ENCODE results near the gene CHN1. TPM values are rescaled to one million over a fixed set of nuclear protein-coding genes. Genes with fewer than 3 reads are reported as not detected.

Gene CHN1
- polyA plus RNA-seq, 1 of the 3 experiments (the other 2 are of a cell fraction) = 31.6 TPM

DNA sequence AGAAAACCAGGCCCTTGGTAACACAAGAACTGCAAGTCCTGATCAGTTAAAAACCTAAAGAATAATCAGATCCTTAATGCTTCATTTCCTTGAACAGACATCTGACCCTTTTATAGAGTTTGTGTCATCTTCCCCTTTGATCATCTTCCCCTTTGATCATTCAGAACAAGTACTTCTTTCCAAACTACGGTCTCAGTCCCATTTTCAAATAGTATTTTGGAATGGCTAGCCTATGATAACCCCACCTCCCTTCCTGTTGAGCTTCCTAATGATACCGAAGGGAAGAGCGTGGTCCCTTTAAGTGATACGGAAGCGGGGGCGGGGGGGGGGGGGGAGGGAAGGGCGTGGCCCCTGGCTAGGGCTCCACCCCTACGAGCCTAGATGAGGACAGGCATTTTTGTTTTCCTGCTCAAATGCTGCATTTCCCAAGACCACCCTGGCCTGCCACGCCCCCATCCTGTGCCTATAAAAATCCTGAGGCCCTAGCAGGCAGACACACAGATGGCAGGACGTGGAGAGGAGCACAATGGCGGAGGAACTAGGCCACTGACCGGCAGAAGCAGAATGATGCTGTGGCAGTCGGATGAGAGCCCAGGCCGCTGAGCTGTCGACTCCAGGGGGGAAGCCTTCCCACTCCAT lies 216.8 kb downstream of the CHN1 start:
- Histone ChIP-seq H2AFZ (ENCODE audit: low read depth) (peak overlapping the region; percentile 57; the same call in 1 of the 2 replicates), H3K9ac (peak overlapping the region; percentile 74), H3K79me2 (ENCODE audit: insufficient read depth) (no peaks in the 10 kb centered on the region), H3K9me3 (no peaks in the 10 kb centered on the region), H3K9me2 (no peaks in the 10 kb centered on the region), H3K4me1 (ENCODE audit: control insufficient read depth in 1 of 2, insufficient read depth in 2 of 2, low read depth in 1 of 2, low read length in 1 of 2) (peaks cover 25 to 28% of the 10 kb centered on the region in 2 experiments), H3K27ac (ENCODE audit: low read depth in 2 of 2, low read length in 1 of 2) (peak overlapping the region; percentile 90 to 97), H4K20me1 (ENCODE audit: insufficient read depth) (no peaks in the 10 kb centered on the region), H3K27me3 (ENCODE audit: insufficient read depth) (no peaks in the 10 kb centered on the region), H3F3A (replicated peaks; ENCODE audit: insufficient read depth) (peaks cover 19% of the 10 kb centered on the region), H3K36me3 (replicated peaks in 1 of 2; ENCODE audit: control insufficient read depth in 1 of 2, insufficient read depth in 2 of 2, low read length in 1 of 2) (no peaks in the 10 kb centered on the region), H3K4me2 (peak overlapping the region; percentile 45), H3K4me3 (ENCODE audit: low read depth in 2 of 2, low read length in 1 of 2) (no peak overlapping the region)
- CTCF ChIA-PET = interaction anchor here (1.0 to 2.9 kb wide), 3 partner anchors 9 to 198 kb away, joined by 3 to 24 read pairs (median 5); no protein-coding TSS in a partner anchor
- TF ChIP-seq POLR2AphosphoS5 (IDR thresholded peaks at IDR 0.05; ENCODE audit: low read depth, low read length) (peak; percentile 69; the same call in 1 of the 2 replicates), SMC3 (IDR thresholded peaks at IDR 0.05; ENCODE audit: low read depth, low read length) (no peak)
- TF ChIP-seq, protein P1, sequence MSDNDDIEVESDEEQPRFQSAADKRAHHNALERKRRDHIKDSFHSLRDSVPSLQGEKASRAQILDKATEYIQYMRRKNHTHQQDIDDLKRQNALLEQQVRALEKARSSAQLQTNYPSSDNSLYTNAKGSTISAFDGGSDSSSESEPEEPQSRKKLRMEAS (IDR thresholded peaks at IDR 0.05; ENCODE audit: low read depth) = 0 out of 2 replicates have a peak, but pooled peaks have one; percentile 29
- DNase-seq = peak; percentile 47
- POLR2A ChIA-PET = no interaction called here
- WGBS (ENCODE audit: low lambda C conversion rate) = 49% methylated on average over 15 of the region's 15 CpGs

DNA sequence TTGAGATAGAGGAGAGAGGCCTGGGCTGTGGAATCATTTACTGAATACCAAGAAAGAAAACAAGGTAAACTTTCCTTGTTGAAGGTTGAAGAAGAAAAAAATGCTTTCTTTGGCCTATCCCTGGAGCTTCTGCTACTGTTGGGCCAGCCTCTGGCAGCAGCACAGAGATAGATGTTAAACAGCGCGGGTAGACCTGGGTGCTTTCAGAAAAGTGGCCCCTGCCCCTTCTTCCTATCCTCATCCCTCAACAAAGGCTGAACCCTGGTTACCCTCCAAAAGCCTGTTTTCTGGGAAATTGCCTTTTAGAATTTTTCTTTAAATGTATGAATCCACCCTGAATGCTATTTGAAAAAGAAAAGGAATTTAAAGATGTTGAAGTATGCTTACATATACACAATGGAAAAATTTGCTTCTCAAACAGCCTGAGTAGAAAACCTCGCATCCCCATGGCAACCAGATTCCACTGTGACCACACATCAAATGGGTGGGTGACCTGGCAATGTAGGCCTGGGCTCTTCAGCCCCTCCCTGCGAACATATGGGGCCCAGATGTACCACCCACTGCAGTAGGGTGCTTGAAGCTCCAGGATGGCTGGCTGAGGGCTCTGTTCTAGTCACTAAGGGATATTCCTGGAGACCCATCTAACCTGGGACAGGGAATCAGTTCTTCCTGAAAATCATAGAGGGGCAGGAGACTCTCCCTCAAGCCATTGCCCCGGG lies 217.5 kb downstream of the CHN1 start:
- DNase-seq = peak; percentile 90
- Histone ChIP-seq H3K9me3 (no peaks in the 10 kb centered on the region), H3F3A (replicated peaks; ENCODE audit: insufficient read depth) (peaks cover 19% of the 10 kb centered on the region), H3K4me2 (peak overlapping the region; percentile 45), H3K27me3 (ENCODE audit: insufficient read depth) (no peaks in the 10 kb centered on the region), H2AFZ (ENCODE audit: low read depth) (peak overlapping the region; percentile 57; the same call in 1 of the 2 replicates), H3K27ac (ENCODE audit: low read depth in 2 of 2, low read length in 1 of 2) (peak overlapping the region; percentile 90 to 97), H3K79me2 (ENCODE audit: insufficient read depth) (no peaks in the 10 kb centered on the region), H3K9ac (peak overlapping the region; percentile 74), H3K4me1 (ENCODE audit: control insufficient read depth in 1 of 2, insufficient read depth in 2 of 2, low read depth in 1 of 2, low read length in 1 of 2) (peaks cover 25 to 28% of the 10 kb centered on the region in 2 experiments), H3K4me3 (ENCODE audit: low read depth in 2 of 2, low read length in 1 of 2) (0 out of 4 replicates have a peak overlapping the region, but pooled peaks of 1 of the 2 experiments have one; percentile 9), H3K9me2 (no peaks in the 10 kb centered on the region), H4K20me1 (ENCODE audit: insufficient read depth) (no peaks in the 10 kb centered on the region), H3K36me3 (replicated peaks in 1 of 2; ENCODE audit: control insufficient read depth in 1 of 2, insufficient read depth in 2 of 2, low read length in 1 of 2) (no peaks in the 10 kb centered on the region)
- ChIA-PET POLR2A (no interaction called here), CTCF (interaction anchor here (0.8 to 2.9 kb wide), 7 partner anchors 16 to 203 kb away, joined by 3 to 24 read pairs (median 3); no protein-coding TSS in a partner anchor)
- 22% methylated on average over 5 of the region's 5 CpGs for WGBS (ENCODE audit: low lambda C conversion rate)
- TF ChIP-seq, protein P2, sequence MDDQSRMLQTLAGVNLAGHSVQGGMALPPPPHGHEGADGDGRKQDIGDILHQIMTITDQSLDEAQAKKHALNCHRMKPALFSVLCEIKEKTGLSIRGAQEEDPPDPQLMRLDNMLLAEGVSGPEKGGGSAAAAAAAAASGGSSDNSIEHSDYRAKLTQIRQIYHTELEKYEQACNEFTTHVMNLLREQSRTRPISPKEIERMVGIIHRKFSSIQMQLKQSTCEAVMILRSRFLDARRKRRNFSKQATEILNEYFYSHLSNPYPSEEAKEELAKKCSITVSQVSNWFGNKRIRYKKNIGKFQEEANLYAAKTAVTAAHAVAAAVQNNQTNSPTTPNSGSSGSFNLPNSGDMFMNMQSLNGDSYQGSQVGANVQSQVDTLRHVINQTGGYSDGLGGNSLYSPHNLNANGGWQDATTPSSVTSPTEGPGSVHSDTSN (IDR thresholded peaks at IDR 0.05) = peak; percentile 50
- TF ChIP-seq CHD2 (IDR thresholded peaks at IDR 0.05; ENCODE audit: low read length, partially characterized antibody) (peak; percentile 16), MEF2A (IDR thresholded peaks at IDR 0.05; ENCODE audit: borderline replicate concordance, low read depth) (no peak), TEAD4 (IDR thresholded peaks at IDR 0.05; ENCODE audit: borderline replicate concordance, insufficient read depth) (peak; percentile 92), JUND (IDR thresholded peaks at IDR 0.05) (no peak), YY1 (IDR thresholded peaks at IDR 0.05; ENCODE audit: low read depth) (no peak), MXI1 (IDR thresholded peaks at IDR 0.05; ENCODE audit: low read depth, low read length) (no peak), RXRA (IDR thresholded peaks at IDR 0.05; ENCODE audit: borderline replicate concordance, low read depth) (no peak; the same call in 1 of the 2 replicates), NFIC (IDR thresholded peaks at IDR 0.05; ENCODE audit: borderline replicate concordance) (no peak; the same call in 1 of the 2 replicates)
- TF ChIP-seq, protein P3, sequence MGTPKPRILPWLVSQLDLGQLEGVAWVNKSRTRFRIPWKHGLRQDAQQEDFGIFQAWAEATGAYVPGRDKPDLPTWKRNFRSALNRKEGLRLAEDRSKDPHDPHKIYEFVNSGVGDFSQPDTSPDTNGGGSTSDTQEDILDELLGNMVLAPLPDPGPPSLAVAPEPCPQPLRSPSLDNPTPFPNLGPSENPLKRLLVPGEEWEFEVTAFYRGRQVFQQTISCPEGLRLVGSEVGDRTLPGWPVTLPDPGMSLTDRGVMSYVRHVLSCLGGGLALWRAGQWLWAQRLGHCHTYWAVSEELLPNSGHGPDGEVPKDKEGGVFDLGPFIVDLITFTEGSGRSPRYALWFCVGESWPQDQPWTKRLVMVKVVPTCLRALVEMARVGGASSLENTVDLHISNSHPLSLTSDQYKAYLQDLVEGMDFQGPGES (IDR thresholded peaks at IDR 0.05; ENCODE audit: low read depth, low read length) = no peak
- TF ChIP-seq, protein P4, sequence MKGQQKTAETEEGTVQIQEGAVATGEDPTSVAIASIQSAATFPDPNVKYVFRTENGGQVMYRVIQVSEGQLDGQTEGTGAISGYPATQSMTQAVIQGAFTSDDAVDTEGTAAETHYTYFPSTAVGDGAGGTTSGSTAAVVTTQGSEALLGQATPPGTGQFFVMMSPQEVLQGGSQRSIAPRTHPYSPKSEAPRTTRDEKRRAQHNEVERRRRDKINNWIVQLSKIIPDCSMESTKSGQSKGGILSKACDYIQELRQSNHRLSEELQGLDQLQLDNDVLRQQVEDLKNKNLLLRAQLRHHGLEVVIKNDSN (IDR thresholded peaks at IDR 0.05; ENCODE audit: borderline replicate concordance, low read depth) = no peak
- TF ChIP-seq, protein P1 (IDR thresholded peaks at IDR 0.05; ENCODE audit: low read depth) = 0 out of 2 replicates have a peak, but pooled peaks have one; percentile 60
- TF ChIP-seq, protein P5, sequence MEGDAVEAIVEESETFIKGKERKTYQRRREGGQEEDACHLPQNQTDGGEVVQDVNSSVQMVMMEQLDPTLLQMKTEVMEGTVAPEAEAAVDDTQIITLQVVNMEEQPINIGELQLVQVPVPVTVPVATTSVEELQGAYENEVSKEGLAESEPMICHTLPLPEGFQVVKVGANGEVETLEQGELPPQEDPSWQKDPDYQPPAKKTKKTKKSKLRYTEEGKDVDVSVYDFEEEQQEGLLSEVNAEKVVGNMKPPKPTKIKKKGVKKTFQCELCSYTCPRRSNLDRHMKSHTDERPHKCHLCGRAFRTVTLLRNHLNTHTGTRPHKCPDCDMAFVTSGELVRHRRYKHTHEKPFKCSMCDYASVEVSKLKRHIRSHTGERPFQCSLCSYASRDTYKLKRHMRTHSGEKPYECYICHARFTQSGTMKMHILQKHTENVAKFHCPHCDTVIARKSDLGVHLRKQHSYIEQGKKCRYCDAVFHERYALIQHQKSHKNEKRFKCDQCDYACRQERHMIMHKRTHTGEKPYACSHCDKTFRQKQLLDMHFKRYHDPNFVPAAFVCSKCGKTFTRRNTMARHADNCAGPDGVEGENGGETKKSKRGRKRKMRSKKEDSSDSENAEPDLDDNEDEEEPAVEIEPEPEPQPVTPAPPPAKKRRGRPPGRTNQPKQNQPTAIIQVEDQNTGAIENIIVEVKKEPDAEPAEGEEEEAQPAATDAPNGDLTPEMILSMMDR (IDR thresholded peaks at IDR 0.05) = no peak
- TF ChIP-seq, protein P6, sequence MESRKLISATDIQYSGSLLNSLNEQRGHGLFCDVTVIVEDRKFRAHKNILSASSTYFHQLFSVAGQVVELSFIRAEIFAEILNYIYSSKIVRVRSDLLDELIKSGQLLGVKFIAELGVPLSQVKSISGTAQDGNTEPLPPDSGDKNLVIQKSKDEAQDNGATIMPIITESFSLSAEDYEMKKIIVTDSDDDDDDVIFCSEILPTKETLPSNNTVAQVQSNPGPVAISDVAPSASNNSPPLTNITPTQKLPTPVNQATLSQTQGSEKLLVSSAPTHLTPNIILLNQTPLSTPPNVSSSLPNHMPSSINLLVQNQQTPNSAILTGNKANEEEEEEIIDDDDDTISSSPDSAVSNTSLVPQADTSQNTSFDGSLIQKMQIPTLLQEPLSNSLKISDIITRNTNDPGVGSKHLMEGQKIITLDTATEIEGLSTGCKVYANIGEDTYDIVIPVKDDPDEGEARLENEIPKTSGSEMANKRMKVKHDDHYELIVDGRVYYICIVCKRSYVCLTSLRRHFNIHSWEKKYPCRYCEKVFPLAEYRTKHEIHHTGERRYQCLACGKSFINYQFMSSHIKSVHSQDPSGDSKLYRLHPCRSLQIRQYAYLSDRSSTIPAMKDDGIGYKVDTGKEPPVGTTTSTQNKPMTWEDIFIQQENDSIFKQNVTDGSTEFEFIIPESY (IDR thresholded peaks at IDR 0.05; ENCODE audit: borderline replicate concordance, low read depth) = no peak
